OCI-LY7 (cell line): ENCODE results near the gene CADM2. TPM values are rescaled to one million over a fixed set of nuclear protein-coding genes. Genes with fewer than 3 reads are reported as not detected.

ENCODE experiments used
- BruUV-seq: library from RNA; stranded (reverse); fragments of 400-500 nt; replicated peaks from 2 replicates; lab custom pipeline; 2021; lab: Mats Ljungman, UMichigan
- CTCF ChIA-PET: fragments of 300-600 bp; sonication (Branson Sonifier 250); formaldehyde crosslinking; loops from one replicate; lab custom pipeline; 2022; ENCODE audit warnings: antibody characterized with exemption; ENCODE audit not compliant: unreplicated experiment; lab: Charles Lee
- POLR2A ChIA-PET: fragments of 300-600 bp; sonication (Branson Sonifier 250); formaldehyde crosslinking; loops from one replicate; lab custom pipeline; 2022; ENCODE audit warnings: antibody characterized with exemption; lab: Charles Lee
- DNase-seq: peaks from one replicate; pipeline ENCODE4 v3.0.0-alpha.2; 2015; ENCODE audit warnings: low spot score
- H2AFZ ChIP-seq: fragments of 200-600 bp; sonication (generic), shearing (Covaris generic); 2 replicates; pipeline ENCODE4 v1.6.1; 2014; ENCODE audit warnings: mild to moderate bottlenecking, antibody characterized with exemption, low read length, moderate library complexity
- H3K27ac ChIP-seq: fragments of 200-600 bp; sonication (generic); 2 replicates; pipeline ENCODE4 v1.5.1; 2014; ENCODE audit warnings: mixed run types, low read depth, mild to moderate bottlenecking, moderate library complexity, low read length, inconsistent platforms; ENCODE audit not compliant: poor library complexity, severe bottlenecking
- H3K36me3 ChIP-seq: fragments of 200-600 bp; sonication (generic); 2 replicates; pipeline ENCODE4 v1.6.1; 2014; ENCODE audit warnings: mild to moderate bottlenecking, antibody characterized with exemption, low read length, moderate library complexity, mixed read lengths; ENCODE audit not compliant: insufficient read depth
- H3K4me1 ChIP-seq: fragments of 200-600 bp; sonication (generic); 2 replicates; pipeline ENCODE4 v1.5.1; 2014; ENCODE audit warnings: mild to moderate bottlenecking, low read length; ENCODE audit not compliant: insufficient read depth, poor library complexity, severe bottlenecking
- H3K4me2 ChIP-seq: fragments of 200-600 bp; sonication (generic); 2 replicates; pipeline ENCODE4 v1.6.1; 2014; ENCODE audit warnings: mild to moderate bottlenecking, low read length
- H3K4me3 ChIP-seq: fragments of 200-600 bp; sonication (generic); 2 replicates; pipeline ENCODE4 v1.5.1; 2014; ENCODE audit warnings: mild to moderate bottlenecking, low read depth, low read length; ENCODE audit not compliant: poor library complexity, severe bottlenecking
- H3K79me2 ChIP-seq: fragments of 200-600 bp; sonication (generic); 2 replicates; pipeline ENCODE4 v1.6.1; 2016; ENCODE audit warnings: low read depth, mild to moderate bottlenecking, low read length, moderate library complexity, mixed read lengths; ENCODE audit not compliant: insufficient read depth
- H3K9me2 ChIP-seq: fragments of 200-600 bp; sonication (generic); 2 replicates; pipeline ENCODE4 v1.6.1; 2016; ENCODE audit warnings: mild to moderate bottlenecking, low read length, mixed read lengths; ENCODE audit not compliant: insufficient read depth
- H3K9me3 ChIP-seq: fragments of 200-600 bp; sonication (generic); 2 replicates; pipeline ENCODE4 v1.6.1; 2014; ENCODE audit warnings: mild to moderate bottlenecking, mixed run types, low read length, mixed read lengths
- H4K20me1 ChIP-seq: fragments of 200-600 bp; sonication (generic); 2 replicates; pipeline ENCODE4 v1.6.1; 2014; ENCODE audit warnings: mild to moderate bottlenecking, antibody characterized with exemption, low read length, moderate library complexity, mixed read lengths; ENCODE audit not compliant: insufficient read depth
- EZH2phosphoT487 ChIP-seq: fragments of 200-600 bp; sonication (generic); IDR thresholded peaks from 2 replicates; pipeline ENCODE4 v1.6.1; 2018; ENCODE audit warnings: low read depth, borderline replicate concordance, mild to moderate bottlenecking, mixed run types, antibody characterized with exemption, low read length, moderate library complexity, mixed read lengths
- intact Hi-C: fragments of 100-400 bp; cut with micrococcal nuclease; formaldehyde crosslinking; loops from one replicate; pipeline ENCODE4 v1.10.0; 2022; ENCODE audit not compliant: unreplicated experiment
- total RNA-seq, 2 experiments: library from RNA; depleted of rRNA in 1 of 2; stranded (reverse); fragments of >200 nt in 1 of 2; shearing (Covaris generic) in 1 of 2; gene quantifications; 2 replicates each; pipeline ENCODE4 v1.2.3, GENCODE V29; 2014 to 2022
- TF ChIP-seq, protein P1 (sequence below): fragments of 200-600 bp; sonication (generic); conservative IDR thresholded peaks from 2 replicates; pipeline ENCODE4 v1.5.1; 2014; ENCODE audit warnings: mild to moderate bottlenecking, antibody characterized with exemption, low read length, moderate library complexity, mixed read lengths

CADM2 gene
- total RNA-seq, 2 experiments from 2014 or later, result not detected

DNA sequence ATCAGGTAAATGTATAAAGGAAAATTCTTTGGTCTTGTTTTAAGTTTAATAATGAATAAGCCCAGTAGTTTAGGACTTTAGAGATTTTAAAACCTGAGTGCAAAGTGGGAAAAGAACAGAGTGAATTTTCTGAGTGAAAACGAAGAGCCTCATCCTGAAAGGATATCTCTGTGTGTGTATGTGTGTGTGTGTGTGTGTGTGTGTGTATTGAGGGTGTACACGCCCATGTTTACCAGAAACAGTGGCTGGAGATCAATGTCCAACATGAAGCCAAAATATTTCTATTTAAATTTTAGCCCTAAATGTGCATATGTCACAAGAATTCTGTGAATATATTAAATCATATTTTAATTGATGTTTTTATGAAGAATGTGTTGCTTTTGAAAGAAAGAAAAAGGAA lies 549.9 kb downstream of the CADM2 start:
- TF ChIP-seq EZH2phosphoT487, result no peak
- TF ChIP-seq, protein P1, sequence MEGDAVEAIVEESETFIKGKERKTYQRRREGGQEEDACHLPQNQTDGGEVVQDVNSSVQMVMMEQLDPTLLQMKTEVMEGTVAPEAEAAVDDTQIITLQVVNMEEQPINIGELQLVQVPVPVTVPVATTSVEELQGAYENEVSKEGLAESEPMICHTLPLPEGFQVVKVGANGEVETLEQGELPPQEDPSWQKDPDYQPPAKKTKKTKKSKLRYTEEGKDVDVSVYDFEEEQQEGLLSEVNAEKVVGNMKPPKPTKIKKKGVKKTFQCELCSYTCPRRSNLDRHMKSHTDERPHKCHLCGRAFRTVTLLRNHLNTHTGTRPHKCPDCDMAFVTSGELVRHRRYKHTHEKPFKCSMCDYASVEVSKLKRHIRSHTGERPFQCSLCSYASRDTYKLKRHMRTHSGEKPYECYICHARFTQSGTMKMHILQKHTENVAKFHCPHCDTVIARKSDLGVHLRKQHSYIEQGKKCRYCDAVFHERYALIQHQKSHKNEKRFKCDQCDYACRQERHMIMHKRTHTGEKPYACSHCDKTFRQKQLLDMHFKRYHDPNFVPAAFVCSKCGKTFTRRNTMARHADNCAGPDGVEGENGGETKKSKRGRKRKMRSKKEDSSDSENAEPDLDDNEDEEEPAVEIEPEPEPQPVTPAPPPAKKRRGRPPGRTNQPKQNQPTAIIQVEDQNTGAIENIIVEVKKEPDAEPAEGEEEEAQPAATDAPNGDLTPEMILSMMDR, result no peak
- no peaks in the 10 kb centered on the region for H3K9me2 ChIP-seq
- no peaks in the 10 kb centered on the region for H3K36me3 ChIP-seq
- intact Hi-C loops, result no loop called here
- no peak overlapping the region for H2AFZ ChIP-seq
- CTCF ChIA-PET, result no interaction called here
- no peak overlapping the region for H3K4me3 ChIP-seq
- POLR2A ChIA-PET, result no interaction called here
- no peak overlapping the region for H3K27ac ChIP-seq
- BruUV-seq, result no TSS peak
- H3K9me3 ChIP-seq, result no peaks in the 10 kb centered on the region
- H3K79me2 ChIP-seq, result no peaks in the 10 kb centered on the region
- no peak for DNase-seq
- no peaks in the 10 kb centered on the region for H3K4me1 ChIP-seq
- H3K4me2 ChIP-seq, result no peak overlapping the region
- no peaks in the 10 kb centered on the region for H4K20me1 ChIP-seq

DNA sequence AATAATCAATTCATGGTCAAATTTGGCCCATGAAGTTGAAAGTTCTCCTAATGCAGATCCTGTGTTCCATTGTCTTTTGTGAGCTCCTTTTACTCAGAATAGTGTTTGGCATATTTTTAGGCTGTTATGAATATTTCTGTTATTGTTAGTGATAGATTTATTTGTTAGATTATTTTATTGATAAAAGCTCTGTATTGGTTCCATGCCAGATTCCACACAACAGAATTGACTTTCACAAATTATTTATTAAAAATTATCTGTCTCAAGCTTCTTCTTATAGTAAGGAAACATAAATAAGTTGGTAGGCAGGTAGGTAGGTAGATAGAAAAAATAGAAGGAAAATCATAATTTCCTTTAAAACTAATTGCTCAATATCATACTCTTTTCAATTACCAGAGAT lies 557.4 kb downstream of the CADM2 start:
- no peak for DNase-seq
- H4K20me1 ChIP-seq, result no peaks in the 10 kb centered on the region
- H3K4me1 ChIP-seq, result no peaks in the 10 kb centered on the region
- no peaks in the 10 kb centered on the region for H3K9me3 ChIP-seq
- ChIA-PET CTCF (no interaction called here), POLR2A (no interaction called here)
- H3K36me3 ChIP-seq, result no peaks in the 10 kb centered on the region
- TF ChIP-seq EZH2phosphoT487, result no peak
- H3K9me2 ChIP-seq, result no peaks in the 10 kb centered on the region
- H3K79me2 ChIP-seq, result no peaks in the 10 kb centered on the region
- intact Hi-C loops, result no loop called here
- H3K4me2 ChIP-seq, result no peak overlapping the region
- H3K4me3 ChIP-seq, result no peak overlapping the region
- H2AFZ ChIP-seq, result no peak overlapping the region
- no TSS peak for BruUV-seq
- H3K27ac ChIP-seq, result no peak overlapping the region

DNA sequence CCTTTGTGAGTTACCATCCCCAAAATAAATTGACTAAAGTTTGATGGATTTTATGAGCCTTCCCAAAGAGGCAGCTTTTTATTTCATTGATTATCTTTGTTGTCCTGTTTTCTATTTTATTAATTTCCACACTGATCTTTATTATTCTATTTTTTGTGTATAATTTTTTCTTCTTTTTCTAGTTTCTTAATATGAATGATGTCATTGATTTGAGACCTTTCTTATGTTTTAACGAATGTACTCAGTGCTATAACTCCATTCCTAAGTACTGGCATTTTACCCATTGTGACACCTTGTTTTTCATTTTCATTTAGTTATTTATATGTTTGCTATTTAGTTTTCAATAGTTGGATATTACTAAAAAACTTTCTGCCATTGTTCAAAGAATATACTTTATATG lies 565.3 kb downstream of the CADM2 start:
- DNase-seq, result no peak
- Histone ChIP-seq H3K9me3 (no peaks in the 10 kb centered on the region), H3K79me2 (no peaks in the 10 kb centered on the region), H3K4me3 (no peak overlapping the region), H3K27ac (no peak overlapping the region), H3K36me3 (no peaks in the 10 kb centered on the region), H4K20me1 (no peaks in the 10 kb centered on the region), H3K4me1 (no peaks in the 10 kb centered on the region), H2AFZ (no peak overlapping the region), H3K4me2 (no peak overlapping the region), H3K9me2 (no peaks in the 10 kb centered on the region)
- intact Hi-C loops, result no loop called here
- TF ChIP-seq, protein P1, result no peak
- no peak for TF ChIP-seq EZH2phosphoT487
- no TSS peak for BruUV-seq
- ChIA-PET POLR2A (interaction anchor here (0.7 to 1.0 kb wide), 2 partner anchors 78 to 205 kb away, joined by 3 to 6 read pairs; no protein-coding TSS in a partner anchor), CTCF (no interaction called here)
